ENCODE measurements around the gene ENHO. TPM values are rescaled to one million over a fixed set of nuclear protein-coding genes. Genes with fewer than 3 reads are reported as not detected.
A peak's percentile ranks its signal among the peaks of the same experiment; 100 is the strongest.

ENHO gene
- total and polyA plus RNA-seq, 11 donors: 0.26 to 1.2 (median 0.45) TPM; not detected in 2

GRCh38 chr9:34508463-34508862, 14.3 kb downstream of the ENHO start:
- Histone ChIP-seq H3K4me1 (peaks cover 0 to 7% (median 0%) of the 10 kb centered on the region in 12 donors), H3K27me3 (no peaks in the 10 kb centered on the region), H3K27ac (no peak overlapping the region), H3K36me3 (no peaks in the 10 kb centered on the region), H3K4me3 (no peak overlapping the region), H3K9me3 (no peaks in the 10 kb centered on the region)
- 91 to 95% (median 92%) methylated on average over 3 of the region's 3 CpGs for WGBS, 4 donors
- intact Hi-C loops (cut with DNase I): loop anchor here in 4 of 10 donors (10.0 kb wide), 3 partner anchors 86 to 174 kb away; no protein-coding TSS in a partner anchor
- no peak for ATAC-seq
- DNase-seq: no peak
- no peak for TF ChIP-seq POLR2A (IDR thresholded peaks at IDR 0.05)
- TF ChIP-seq, protein P1, sequence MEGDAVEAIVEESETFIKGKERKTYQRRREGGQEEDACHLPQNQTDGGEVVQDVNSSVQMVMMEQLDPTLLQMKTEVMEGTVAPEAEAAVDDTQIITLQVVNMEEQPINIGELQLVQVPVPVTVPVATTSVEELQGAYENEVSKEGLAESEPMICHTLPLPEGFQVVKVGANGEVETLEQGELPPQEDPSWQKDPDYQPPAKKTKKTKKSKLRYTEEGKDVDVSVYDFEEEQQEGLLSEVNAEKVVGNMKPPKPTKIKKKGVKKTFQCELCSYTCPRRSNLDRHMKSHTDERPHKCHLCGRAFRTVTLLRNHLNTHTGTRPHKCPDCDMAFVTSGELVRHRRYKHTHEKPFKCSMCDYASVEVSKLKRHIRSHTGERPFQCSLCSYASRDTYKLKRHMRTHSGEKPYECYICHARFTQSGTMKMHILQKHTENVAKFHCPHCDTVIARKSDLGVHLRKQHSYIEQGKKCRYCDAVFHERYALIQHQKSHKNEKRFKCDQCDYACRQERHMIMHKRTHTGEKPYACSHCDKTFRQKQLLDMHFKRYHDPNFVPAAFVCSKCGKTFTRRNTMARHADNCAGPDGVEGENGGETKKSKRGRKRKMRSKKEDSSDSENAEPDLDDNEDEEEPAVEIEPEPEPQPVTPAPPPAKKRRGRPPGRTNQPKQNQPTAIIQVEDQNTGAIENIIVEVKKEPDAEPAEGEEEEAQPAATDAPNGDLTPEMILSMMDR (IDR thresholded peaks at IDR 0.05): no peak

GRCh38 chr9:34507966-34508365, 14.8 kb downstream of the ENHO start:
- Histone ChIP-seq H3K4me1 (peaks cover 0 to 3% (median 0%) of the 10 kb centered on the region in 12 donors), H3K9me3 (no peaks in the 10 kb centered on the region), H3K36me3 (no peaks in the 10 kb centered on the region), H3K27me3 (no peaks in the 10 kb centered on the region), H3K4me3 (no peak overlapping the region), H3K27ac (no peak overlapping the region)
- ATAC-seq (no peak), DNase-seq (no peak)
- intact Hi-C loops (cut with DNase I): loop anchor here in 4 of 10 donors (10.0 kb wide), 3 partner anchors 87 to 173 kb away; no protein-coding TSS in a partner anchor
- TF ChIP-seq POLR2A (IDR thresholded peaks at IDR 0.05): no peak
- TF ChIP-seq, protein P1 (IDR thresholded peaks at IDR 0.05): no peak

GRCh38 chr9:34507556-34507955, 15.2 kb downstream of the ENHO start:
- Histone ChIP-seq H3K36me3 (no peaks in the 10 kb centered on the region), H3K9me3 (no peaks in the 10 kb centered on the region), H3K27ac (no peak overlapping the region), H3K4me3 (no peak overlapping the region), H3K4me1 (peaks cover 0 to 5% (median 2%) of the 10 kb centered on the region in 12 donors), H3K27me3 (no peaks in the 10 kb centered on the region)
- TF ChIP-seq POLR2A (IDR thresholded peaks at IDR 0.05): no peak
- TF ChIP-seq, protein P1 (IDR thresholded peaks at IDR 0.05): no peak
- DNase-seq (peak in 1 of 5 donors; percentile 1), ATAC-seq (no peak)
- intact Hi-C loops (cut with DNase I): loop anchor here in 4 of 10 donors (10.0 kb wide), 3 partner anchors 87 to 173 kb away; no protein-coding TSS in a partner anchor
- WGBS, 4 donors: 73 to 83% (median 78%) methylated on average over 5 of the region's 5 CpGs

- Histone ChIP-seq H3K9me3 (no peaks in the 10 kb centered on the region), H3K4me3 (no peak overlapping the region), H3K36me3 (no peaks in the 10 kb centered on the region), H3K4me1 (peaks cover 0 to 15% (median 9%) of the 10 kb centered on the region in 12 donors), H3K27ac (no peak overlapping the region), H3K27me3 (no peaks in the 10 kb centered on the region)
- no peak for DNase-seq
- no peak for ATAC-seq
- TF ChIP-seq POLR2A (IDR thresholded peaks at IDR 0.05): no peak
- TF ChIP-seq, protein P1 (IDR thresholded peaks at IDR 0.05): no peak
- intact Hi-C loops (cut with DNase I): loop anchor here in 4 of 10 donors (10.0 kb wide), 3 partner anchors 88 to 172 kb away; no protein-coding TSS in a partner anchor
- WGBS, 4 donors: 91 to 100% (median 96%) methylated on average over 1 to 7 of the region's 7 CpGs
Observed at GRCh38 chr9:34506623-34507022, 16.2 kb downstream of the ENHO start.
